Right lobe of liver (tissue), 6 donors: Measurements from ENCODE around the gene FGF21. TPM values are rescaled to one million over a fixed set of nuclear protein-coding genes. Genes with fewer than 3 reads are reported as not detected.
A peak's percentile ranks its signal among the peaks of the same experiment; 100 is the strongest.

Source experiments
- ATAC-seq, 4 donors: fragments of 200-7000 bp; cut with Tn5 transposase; one replicate each; pipeline ENCODE4 v1.9.1; 2020; ENCODE audit warnings: mild to moderate bottlenecking in 4 of 4, moderate library complexity in 4 of 4
- DNase-seq, 3 donors: peaks; one replicate each; pipeline ENCODE4 v3.0.0-alpha.2; 2020
- H3K27ac ChIP-seq, 3 donors: fragments of 200-600 bp; one replicate each; pipeline ENCODE4 v1.8.0; 2022
- H3K27me3 ChIP-seq, 2 donors: fragments of 200-600 bp; one replicate each; pipeline ENCODE4 v1.8.0; 2022
- H3K36me3 ChIP-seq, 4 donors: fragments of 200-600 bp; sonication (generic) in 1 of 4; one replicate each; pipeline versions ENCODE4 v1.5.1 to v1.8.0; 2017 to 2022; ENCODE audit warnings: control low read depth in 1 of 4
- H3K4me1 ChIP-seq, 4 donors: fragments of 200-600 bp; sonication (generic) in 1 of 4; one replicate each; pipeline versions ENCODE4 v1.5.1 to v1.8.0; 2017 to 2022; ENCODE audit warnings: control low read depth in 1 of 4
- H3K4me3 ChIP-seq, 3 donors: fragments of 200-600 bp; one replicate each; pipeline ENCODE4 v1.8.0; 2022
- H3K9me3 ChIP-seq, 4 donors: fragments of 200-600 bp; sonication (generic) in 1 of 4; one replicate each; pipeline versions ENCODE4 v1.5.1 to v1.8.0; 2017 to 2022; ENCODE audit warnings: control low read depth in 1 of 4
- CTCF ChIP-seq, 4 donors: fragments of 200-600 bp in 3 of 4; fragments of 450-650 bp in 1 of 4; IDR thresholded peaks; one replicate each; pipeline versions ENCODE4 v1.5.1 to v1.8.0; 2016 to 2022; ENCODE audit warnings: antibody characterized with exemption in 4 of 4, mild to moderate bottlenecking in 2 of 4
- POLR2A ChIP-seq: fragments of 450-650 bp; IDR thresholded peaks from one replicate; pipeline ENCODE4 v1.6.1; 2017; ENCODE audit warnings: antibody characterized with exemption, mild to moderate bottlenecking
- WGBS: methylation state at CpG from one replicate; pipeline ENCODE4 v1.1.6; 2018; ENCODE audit warnings: low coverage, low lambda C conversion rate; ENCODE audit not compliant: insufficient coverage; ENCODE audit errors: missing lambda C conversion rate; 5-methylcytosine and 5-hydroxymethylcytosine counted together
- intact Hi-C, 2 donors: fragments of 100-400 bp; cut with DNase I; formaldehyde crosslinking; loops; one replicate each; pipeline versions ENCODE4 v1.11.2 to v1.14.1; 2022
- total RNA-seq, 6 experiments: library from RNA; depleted of rRNA in 2 of 6; stranded (reverse); fragments of >200 nt in 2 of 6; fragmentation: NEBNext Ultra II Directional in 3 of 6; extraction: Animal tissue kit (Norgen Biotek cat#: 25700) in 3 of 6; gene quantifications; one replicate each; pipeline versions ENCODE4 v1.1.0 to v1.2.4, GENCODE V29; 2016 to 2023
- donor health status: DM: no; HTN: yes; CAD: no.
- donor health status: DM: no; HTN: no; CAD: no.
- donor health status: DM: no; HTN: no; CAD: no.
- donor health status: DM: no; HTN: yes; CAD: no.
- donor health status: DM: no; HTN: yes; CAD: no.

The FGF21 gene
- total RNA-seq, 6 experiments from 2014 or later = 5.1 to 55.3 (median 32.7) TPM; not detected in 1

- 60% methylated on average over 1 of the region's 2 CpGs for WGBS
- DNase-seq (no peak), ATAC-seq (no peak)
- no peak overlapping the region for H3K27ac ChIP-seq
- H3K4me3 ChIP-seq = no peak overlapping the region
- no peaks in the 10 kb centered on the region for H3K9me3 ChIP-seq
- no peak for TF ChIP-seq CTCF (IDR thresholded peaks at IDR 0.05)
- no peak for TF ChIP-seq POLR2A
- peaks cover 0 to 9% (median 0%) of the 10 kb centered on the region in 4 donors for H3K36me3 ChIP-seq
- H3K4me1 ChIP-seq = no peaks in the 10 kb centered on the region
- H3K27me3 ChIP-seq = no peaks in the 10 kb centered on the region
- intact Hi-C loops = no loop called here
Observed at GRCh38 chr19:48802623-48803022, 47.3 kb downstream of the FGF21 start.

- intact Hi-C loops = no loop called here
- Histone ChIP-seq H3K9me3 (no peaks in the 10 kb centered on the region), H3K36me3 (peaks cover 0 to 2% (median 0%) of the 10 kb centered on the region in 4 donors), H3K27me3 (no peaks in the 10 kb centered on the region), H3K4me3 (no peak overlapping the region), H3K4me1 (peaks cover 0 to 15% (median 0%) of the 10 kb centered on the region in 4 donors), H3K27ac (no peak overlapping the region)
- no peak for TF ChIP-seq CTCF (IDR thresholded peaks at IDR 0.05)
- no peak for TF ChIP-seq POLR2A
- WGBS = 82% methylated on average over 7 of the region's 8 CpGs
- ATAC-seq (no peak), DNase-seq (no peak)
Observed at GRCh38 chr19:48804496-48804895, 49.2 kb downstream of the FGF21 start.

- Histone ChIP-seq H3K27me3 (no peaks in the 10 kb centered on the region), H3K4me1 (peaks cover 0 to 21% (median 2%) of the 10 kb centered on the region in 4 donors), H3K4me3 (no peak overlapping the region), H3K9me3 (no peaks in the 10 kb centered on the region), H3K27ac (no peak overlapping the region), H3K36me3 (no peaks in the 10 kb centered on the region)
- ATAC-seq = no peak
- DNase-seq = no peak
- WGBS = 81% methylated on average over 14 of the region's 15 CpGs
- intact Hi-C loops = no loop called here
- TF ChIP-seq POLR2A (no peak), CTCF (IDR thresholded peaks at IDR 0.05) (no peak)
Observed at GRCh38 chr19:48805452-48805851, 50.1 kb downstream of the FGF21 start.

- peak overlapping the region in 2 of 3 donors; percentile 13 to 95 for H3K27ac ChIP-seq
- H3K9me3 ChIP-seq = no peaks in the 10 kb centered on the region
- no peaks in the 10 kb centered on the region for H3K27me3 ChIP-seq
- WGBS = no CpG with 5 or more reads among the region's 5 CpGs
- DNase-seq (no peak), ATAC-seq (no peak)
- intact Hi-C loops = no loop called here
- no peaks in the 10 kb centered on the region for H3K36me3 ChIP-seq
- TF ChIP-seq CTCF (IDR thresholded peaks at IDR 0.05) = no peak
- TF ChIP-seq POLR2A = no peak
- H3K4me1 ChIP-seq = peaks cover 0 to 23% (median 3%) of the 10 kb centered on the region in 4 donors
- H3K4me3 ChIP-seq = peak overlapping the region; percentile 37 to 76 (median 67)
Observed at GRCh38 chr19:48806518-48806817, 51.1 kb downstream of the FGF21 start.
